ENCODE data around the gene VAPA. TPM values are rescaled to one million over a fixed set of nuclear protein-coding genes. Genes with fewer than 3 reads are reported as not detected.

Gene VAPA
- total and polyA plus RNA-seq, 9 of the 15 experiments (the other 6 are each of a cell fraction or from before 2014, with no cell fraction given) = 219 to 902 (median 526) TPM

- TF ChIP-seq EGR1 (conservative IDR thresholded peaks at IDR 0.05) = no peak
- TF ChIP-seq ZNF76 (CRISPR knock-in tag; IDR thresholded peaks at IDR 0.05; ENCODE audit: borderline replicate concordance) = no peak
- no peak for TF ChIP-seq IRF9 (tag; IDR thresholded peaks at IDR 0.05)
- no peak for TF ChIP-seq ZNF280A (IDR thresholded peaks at IDR 0.05; ENCODE audit: low read depth, partially characterized antibody)
- TF ChIP-seq POU5F1 (IDR thresholded peaks at IDR 0.05; ENCODE audit: borderline replicate concordance, low read depth, low read length, partially characterized antibody) = no peak
- no peak for TF ChIP-seq ZNF197 (CRISPR knock-in tag; IDR thresholded peaks at IDR 0.05; ENCODE audit: low read depth)
- TF ChIP-seq, protein P1, sequence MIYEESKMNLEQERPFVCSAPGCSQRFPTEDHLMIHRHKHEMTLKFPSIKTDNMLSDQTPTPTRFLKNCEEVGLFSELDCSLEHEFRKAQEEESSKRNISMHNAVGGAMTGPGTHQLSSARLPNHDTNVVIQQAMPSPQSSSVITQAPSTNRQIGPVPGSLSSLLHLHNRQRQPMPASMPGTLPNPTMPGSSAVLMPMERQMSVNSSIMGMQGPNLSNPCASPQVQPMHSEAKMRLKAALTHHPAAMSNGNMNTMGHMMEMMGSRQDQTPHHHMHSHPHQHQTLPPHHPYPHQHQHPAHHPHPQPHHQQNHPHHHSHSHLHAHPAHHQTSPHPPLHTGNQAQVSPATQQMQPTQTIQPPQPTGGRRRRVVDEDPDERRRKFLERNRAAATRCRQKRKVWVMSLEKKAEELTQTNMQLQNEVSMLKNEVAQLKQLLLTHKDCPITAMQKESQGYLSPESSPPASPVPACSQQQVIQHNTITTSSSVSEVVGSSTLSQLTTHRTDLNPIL (CRISPR knock-in tag; IDR thresholded peaks at IDR 0.05) = no peak
- TF ChIP-seq NONO (IDR thresholded peaks at IDR 0.05; ENCODE audit: low read depth in 2 of 2, low read length in 1 of 2) = no peak
- TF ChIP-seq ZNF778 (CRISPR knock-in tag; IDR thresholded peaks at IDR 0.05) = no peak
- no peak for TF ChIP-seq ZBTB33 (CRISPR knock-in tag; IDR thresholded peaks at IDR 0.05)
- TF ChIP-seq NKRF (IDR thresholded peaks at IDR 0.05; ENCODE audit: borderline replicate concordance) = no peak
- no peak for TF ChIP-seq FOXJ3 (CRISPR knock-in tag; IDR thresholded peaks at IDR 0.05)
- no peak for TF ChIP-seq ZNF507 (tag; conservative IDR thresholded peaks at IDR 0.05)
- TF ChIP-seq E2F3 (CRISPR knock-in tag; IDR thresholded peaks at IDR 0.05) = no peak
These were observed 37.4 kb downstream of the VAPA start (continued) for GRCh38 chr18:9951022-9951859.
